Measurements from ENCODE around the gene EIF4G3.

DNA sequence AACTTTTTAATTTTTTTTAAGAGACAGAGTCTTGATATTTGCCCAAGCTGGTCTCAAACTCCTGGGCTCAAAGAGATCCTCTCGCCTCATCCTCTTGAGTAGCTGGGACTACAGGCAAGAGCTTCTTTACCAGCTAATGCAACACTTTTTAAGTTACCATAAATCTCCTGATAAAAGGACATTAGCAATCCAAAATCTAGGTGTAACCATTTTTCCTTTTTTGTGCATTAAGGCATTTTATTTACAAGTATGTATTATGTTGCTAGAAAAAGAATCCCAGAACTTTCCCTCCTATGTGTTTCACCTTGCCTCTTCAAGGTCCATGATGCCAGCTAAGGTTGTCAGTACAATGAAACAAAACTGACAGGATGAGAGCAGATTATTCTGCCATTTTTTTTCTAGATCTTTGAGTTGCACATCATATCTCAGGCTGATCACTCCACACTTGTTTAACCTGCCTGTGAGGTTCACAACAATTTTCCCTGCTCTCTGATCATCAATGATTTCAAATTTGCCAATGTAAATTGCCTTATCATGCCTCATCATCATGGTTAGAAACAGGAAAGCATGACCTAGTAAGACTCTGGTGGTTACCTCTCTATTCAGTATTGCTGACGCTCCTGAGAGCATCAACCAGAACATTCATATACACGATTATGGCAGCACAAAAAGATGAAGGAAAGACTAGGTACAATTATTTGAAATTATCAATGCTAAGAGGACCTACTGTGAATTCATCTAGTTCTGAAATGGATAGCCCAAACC lies 173.2 kb downstream of the EIF4G3 start:
- TF ChIP-seq POLR2A (IDR thresholded peaks at IDR 0.05), result no peak
- TF ChIP-seq, protein P1, sequence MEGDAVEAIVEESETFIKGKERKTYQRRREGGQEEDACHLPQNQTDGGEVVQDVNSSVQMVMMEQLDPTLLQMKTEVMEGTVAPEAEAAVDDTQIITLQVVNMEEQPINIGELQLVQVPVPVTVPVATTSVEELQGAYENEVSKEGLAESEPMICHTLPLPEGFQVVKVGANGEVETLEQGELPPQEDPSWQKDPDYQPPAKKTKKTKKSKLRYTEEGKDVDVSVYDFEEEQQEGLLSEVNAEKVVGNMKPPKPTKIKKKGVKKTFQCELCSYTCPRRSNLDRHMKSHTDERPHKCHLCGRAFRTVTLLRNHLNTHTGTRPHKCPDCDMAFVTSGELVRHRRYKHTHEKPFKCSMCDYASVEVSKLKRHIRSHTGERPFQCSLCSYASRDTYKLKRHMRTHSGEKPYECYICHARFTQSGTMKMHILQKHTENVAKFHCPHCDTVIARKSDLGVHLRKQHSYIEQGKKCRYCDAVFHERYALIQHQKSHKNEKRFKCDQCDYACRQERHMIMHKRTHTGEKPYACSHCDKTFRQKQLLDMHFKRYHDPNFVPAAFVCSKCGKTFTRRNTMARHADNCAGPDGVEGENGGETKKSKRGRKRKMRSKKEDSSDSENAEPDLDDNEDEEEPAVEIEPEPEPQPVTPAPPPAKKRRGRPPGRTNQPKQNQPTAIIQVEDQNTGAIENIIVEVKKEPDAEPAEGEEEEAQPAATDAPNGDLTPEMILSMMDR (IDR thresholded peaks at IDR 0.05), result no peak
